OCI-LY7 (cell line): ENCODE results near the gene STAT5B. TPM values are rescaled to one million over a fixed set of nuclear protein-coding genes. Genes with fewer than 3 reads are reported as not detected.
A peak's percentile ranks its signal among the peaks of the same experiment; 100 is the strongest.

Source experiments
- BruUV-seq: library from RNA; stranded (reverse); fragments of 400-500 nt; replicated peaks from 2 replicates; lab custom pipeline; 2021; lab: Mats Ljungman, UMichigan
- CTCF ChIA-PET: fragments of 300-600 bp; sonication (Branson Sonifier 250); formaldehyde crosslinking; loops from one replicate; lab custom pipeline; 2022; ENCODE audit warnings: antibody characterized with exemption; ENCODE audit not compliant: unreplicated experiment; lab: Charles Lee
- POLR2A ChIA-PET: fragments of 300-600 bp; sonication (Branson Sonifier 250); formaldehyde crosslinking; loops from one replicate; lab custom pipeline; 2022; ENCODE audit warnings: antibody characterized with exemption; lab: Charles Lee
- DNase-seq: peaks from one replicate; pipeline ENCODE4 v3.0.0-alpha.2; 2015; ENCODE audit warnings: low spot score
- H2AFZ ChIP-seq: fragments of 200-600 bp; sonication (generic), shearing (Covaris generic); 2 replicates; pipeline ENCODE4 v1.6.1; 2014; ENCODE audit warnings: mild to moderate bottlenecking, antibody characterized with exemption, low read length, moderate library complexity
- H3K27ac ChIP-seq: fragments of 200-600 bp; sonication (generic); 2 replicates; pipeline ENCODE4 v1.5.1; 2014; ENCODE audit warnings: mixed run types, low read depth, mild to moderate bottlenecking, moderate library complexity, low read length, inconsistent platforms; ENCODE audit not compliant: poor library complexity, severe bottlenecking
- H3K36me3 ChIP-seq: fragments of 200-600 bp; sonication (generic); 2 replicates; pipeline ENCODE4 v1.6.1; 2014; ENCODE audit warnings: mild to moderate bottlenecking, antibody characterized with exemption, low read length, moderate library complexity, mixed read lengths; ENCODE audit not compliant: insufficient read depth
- H3K4me1 ChIP-seq: fragments of 200-600 bp; sonication (generic); 2 replicates; pipeline ENCODE4 v1.5.1; 2014; ENCODE audit warnings: mild to moderate bottlenecking, low read length; ENCODE audit not compliant: insufficient read depth, poor library complexity, severe bottlenecking
- H3K4me2 ChIP-seq: fragments of 200-600 bp; sonication (generic); 2 replicates; pipeline ENCODE4 v1.6.1; 2014; ENCODE audit warnings: mild to moderate bottlenecking, low read length
- H3K4me3 ChIP-seq: fragments of 200-600 bp; sonication (generic); 2 replicates; pipeline ENCODE4 v1.5.1; 2014; ENCODE audit warnings: mild to moderate bottlenecking, low read depth, low read length; ENCODE audit not compliant: poor library complexity, severe bottlenecking
- H3K79me2 ChIP-seq: fragments of 200-600 bp; sonication (generic); 2 replicates; pipeline ENCODE4 v1.6.1; 2016; ENCODE audit warnings: low read depth, mild to moderate bottlenecking, low read length, moderate library complexity, mixed read lengths; ENCODE audit not compliant: insufficient read depth
- H3K9me2 ChIP-seq: fragments of 200-600 bp; sonication (generic); 2 replicates; pipeline ENCODE4 v1.6.1; 2016; ENCODE audit warnings: mild to moderate bottlenecking, low read length, mixed read lengths; ENCODE audit not compliant: insufficient read depth
- H3K9me3 ChIP-seq: fragments of 200-600 bp; sonication (generic); 2 replicates; pipeline ENCODE4 v1.6.1; 2014; ENCODE audit warnings: mild to moderate bottlenecking, mixed run types, low read length, mixed read lengths
- H4K20me1 ChIP-seq: fragments of 200-600 bp; sonication (generic); 2 replicates; pipeline ENCODE4 v1.6.1; 2014; ENCODE audit warnings: mild to moderate bottlenecking, antibody characterized with exemption, low read length, moderate library complexity, mixed read lengths; ENCODE audit not compliant: insufficient read depth
- EZH2phosphoT487 ChIP-seq: fragments of 200-600 bp; sonication (generic); IDR thresholded peaks from 2 replicates; pipeline ENCODE4 v1.6.1; 2018; ENCODE audit warnings: low read depth, borderline replicate concordance, mild to moderate bottlenecking, mixed run types, antibody characterized with exemption, low read length, moderate library complexity, mixed read lengths
- intact Hi-C: fragments of 100-400 bp; cut with micrococcal nuclease; formaldehyde crosslinking; loops from one replicate; pipeline ENCODE4 v1.10.0; 2022; ENCODE audit not compliant: unreplicated experiment
- total RNA-seq, 2 experiments: library from RNA; depleted of rRNA in 1 of 2; stranded (reverse); fragments of >200 nt in 1 of 2; shearing (Covaris generic) in 1 of 2; gene quantifications; 2 replicates each; pipeline ENCODE4 v1.2.3, GENCODE V29; 2014 to 2022
- TF ChIP-seq, protein P1 (sequence below): fragments of 200-600 bp; sonication (generic); conservative IDR thresholded peaks from 2 replicates; pipeline ENCODE4 v1.5.1; 2014; ENCODE audit warnings: mild to moderate bottlenecking, antibody characterized with exemption, low read length, moderate library complexity, mixed read lengths

STAT5B gene
- total RNA-seq, 2 experiments from 2014 or later: 33.3 to 46.7 TPM

DNA sequence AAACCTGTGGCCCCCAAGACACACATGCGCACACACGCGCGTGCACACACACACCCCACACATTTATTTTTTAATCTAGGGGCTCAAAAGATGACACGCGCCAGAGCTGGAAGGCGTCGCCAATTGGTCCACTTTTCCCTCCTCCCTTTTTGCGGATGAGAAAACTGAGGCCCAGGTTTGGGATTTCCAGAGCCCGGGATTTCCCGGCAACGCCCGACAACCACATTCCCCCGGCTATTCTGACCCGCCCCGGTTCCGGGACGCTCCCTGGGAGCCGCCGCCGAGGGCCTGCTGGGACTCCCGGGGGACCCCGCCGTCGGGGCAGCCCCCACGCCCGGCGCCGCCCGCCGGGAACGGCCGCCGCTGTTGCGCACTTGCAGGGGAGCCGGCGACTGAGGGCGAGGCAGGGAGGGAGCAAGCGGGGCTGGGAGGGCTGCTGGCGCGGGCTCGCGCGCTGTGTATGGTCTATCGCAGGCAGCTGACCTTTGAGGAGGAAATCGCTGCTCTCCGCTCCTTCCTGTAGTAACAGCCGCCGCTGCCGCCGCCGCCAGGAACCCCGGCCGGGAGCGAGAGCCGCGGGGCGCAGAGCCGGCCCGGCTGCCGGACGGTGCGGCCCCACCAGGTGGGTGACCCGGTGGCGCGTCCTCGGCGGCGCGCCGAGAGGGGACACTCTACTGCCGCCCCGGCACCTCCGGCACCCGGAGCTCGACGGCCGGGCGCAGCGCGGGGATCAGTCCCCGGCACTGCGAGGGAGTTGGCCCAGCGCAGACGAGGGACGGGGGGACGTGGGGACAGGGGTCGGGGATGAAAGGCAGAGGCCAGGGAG lies 12.0 kb upstream of the STAT5B start, which contains the start of gene STAT5A:
Gene STAT5A (plus strand): TSS at position 522 of the 826 bp plus-strand sequence. CDS start 914 bp downstream, outside the sequence.
- Histone ChIP-seq H3K27ac (no peak within 1 kb of the TSS), H3K79me2 (no peaks in the 10 kb centered on the region), H3K4me3 (peak within 1 kb of the TSS; percentile 47), H3K9me3 (no peaks in the 10 kb centered on the region), H3K9me2 (no peaks in the 10 kb centered on the region), H3K4me1 (peaks cover 14% of the 10 kb centered on the region), H4K20me1 (no peaks in the 10 kb centered on the region), H3K4me2 (peak within 1 kb of the TSS; percentile 39), H2AFZ (peak within 1 kb of the TSS; percentile 45; the same call in 1 of the 2 replicates), H3K36me3 (no peaks in the 10 kb centered on the region)
- DNase-seq: peak; percentile 59
- BruUV-seq: no TSS peak
- intact Hi-C loops: no loop called here
- ChIA-PET POLR2A (interaction anchor here (0.5 kb wide), 1 partner anchor 10 kb away, joined by 3 read pairs; no protein-coding TSS in a partner anchor), CTCF (no interaction called here)
- TF ChIP-seq, protein P1, sequence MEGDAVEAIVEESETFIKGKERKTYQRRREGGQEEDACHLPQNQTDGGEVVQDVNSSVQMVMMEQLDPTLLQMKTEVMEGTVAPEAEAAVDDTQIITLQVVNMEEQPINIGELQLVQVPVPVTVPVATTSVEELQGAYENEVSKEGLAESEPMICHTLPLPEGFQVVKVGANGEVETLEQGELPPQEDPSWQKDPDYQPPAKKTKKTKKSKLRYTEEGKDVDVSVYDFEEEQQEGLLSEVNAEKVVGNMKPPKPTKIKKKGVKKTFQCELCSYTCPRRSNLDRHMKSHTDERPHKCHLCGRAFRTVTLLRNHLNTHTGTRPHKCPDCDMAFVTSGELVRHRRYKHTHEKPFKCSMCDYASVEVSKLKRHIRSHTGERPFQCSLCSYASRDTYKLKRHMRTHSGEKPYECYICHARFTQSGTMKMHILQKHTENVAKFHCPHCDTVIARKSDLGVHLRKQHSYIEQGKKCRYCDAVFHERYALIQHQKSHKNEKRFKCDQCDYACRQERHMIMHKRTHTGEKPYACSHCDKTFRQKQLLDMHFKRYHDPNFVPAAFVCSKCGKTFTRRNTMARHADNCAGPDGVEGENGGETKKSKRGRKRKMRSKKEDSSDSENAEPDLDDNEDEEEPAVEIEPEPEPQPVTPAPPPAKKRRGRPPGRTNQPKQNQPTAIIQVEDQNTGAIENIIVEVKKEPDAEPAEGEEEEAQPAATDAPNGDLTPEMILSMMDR: no peak
- TF ChIP-seq EZH2phosphoT487: peak; percentile 82; the same call in 1 of the 2 replicates

DNA sequence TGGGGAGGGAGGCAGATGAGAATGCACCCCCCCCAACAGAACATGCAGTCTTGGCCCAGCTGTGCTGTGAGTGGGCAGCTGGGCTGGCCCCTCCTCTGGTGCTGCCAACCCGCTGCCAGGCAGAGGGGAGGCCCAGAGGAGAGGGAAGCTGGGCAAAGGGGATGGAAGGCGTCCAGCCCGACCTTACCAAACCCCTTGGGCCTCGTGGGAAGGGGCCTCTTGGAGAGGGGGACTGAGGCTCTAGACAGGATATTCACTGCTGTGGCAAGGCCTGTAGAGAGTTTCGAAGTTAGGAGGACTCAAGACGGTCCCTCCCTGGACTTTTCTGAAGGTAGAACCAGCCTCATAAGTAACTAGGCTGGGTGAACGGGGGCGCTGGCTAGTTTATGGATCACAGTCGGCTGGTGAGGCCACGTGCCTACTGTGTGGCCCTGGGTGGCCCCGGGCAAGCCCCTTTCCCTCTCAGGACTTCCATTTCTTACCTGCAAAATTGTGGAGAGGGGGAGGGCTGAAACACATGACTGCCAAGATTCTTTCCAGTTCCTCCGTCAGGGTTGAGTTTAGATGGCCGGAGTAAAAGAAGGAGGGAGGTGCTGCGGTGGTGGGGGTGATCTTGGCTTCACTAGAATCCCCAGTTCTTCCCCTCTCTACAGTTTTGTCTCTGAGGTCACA lies 11.2 kb upstream of the STAT5B start:
- intact Hi-C loops: no loop called here
- no peak overlapping the region for H3K4me3 ChIP-seq
- H3K9me3 ChIP-seq: no peaks in the 10 kb centered on the region
- H3K27ac ChIP-seq: no peak overlapping the region
- peak overlapping the region; percentile 45; the same call in 1 of the 2 replicates for H2AFZ ChIP-seq
- H3K4me2 ChIP-seq: peak overlapping the region; percentile 39; the same call in 1 of the 2 replicates
- no peaks in the 10 kb centered on the region for H3K36me3 ChIP-seq
- TF ChIP-seq, protein P1: no peak
- TF ChIP-seq EZH2phosphoT487: no peak
- POLR2A ChIA-PET: interaction anchor here (0.6 kb wide), 1 partner anchor 263 kb away, joined by 4 read pairs; no protein-coding TSS in a partner anchor
- H3K4me1 ChIP-seq: peaks cover 14% of the 10 kb centered on the region
- no peaks in the 10 kb centered on the region for H3K9me2 ChIP-seq
- no peak for DNase-seq
- no peaks in the 10 kb centered on the region for H3K79me2 ChIP-seq
- no peaks in the 10 kb centered on the region for H4K20me1 ChIP-seq
- CTCF ChIA-PET: no interaction called here
- no TSS peak for BruUV-seq
